ENCODE data around the gene ZIC1.
A peak's percentile ranks its signal among the peaks of the same experiment; 100 is the strongest.

The ZIC1 gene

DNA sequence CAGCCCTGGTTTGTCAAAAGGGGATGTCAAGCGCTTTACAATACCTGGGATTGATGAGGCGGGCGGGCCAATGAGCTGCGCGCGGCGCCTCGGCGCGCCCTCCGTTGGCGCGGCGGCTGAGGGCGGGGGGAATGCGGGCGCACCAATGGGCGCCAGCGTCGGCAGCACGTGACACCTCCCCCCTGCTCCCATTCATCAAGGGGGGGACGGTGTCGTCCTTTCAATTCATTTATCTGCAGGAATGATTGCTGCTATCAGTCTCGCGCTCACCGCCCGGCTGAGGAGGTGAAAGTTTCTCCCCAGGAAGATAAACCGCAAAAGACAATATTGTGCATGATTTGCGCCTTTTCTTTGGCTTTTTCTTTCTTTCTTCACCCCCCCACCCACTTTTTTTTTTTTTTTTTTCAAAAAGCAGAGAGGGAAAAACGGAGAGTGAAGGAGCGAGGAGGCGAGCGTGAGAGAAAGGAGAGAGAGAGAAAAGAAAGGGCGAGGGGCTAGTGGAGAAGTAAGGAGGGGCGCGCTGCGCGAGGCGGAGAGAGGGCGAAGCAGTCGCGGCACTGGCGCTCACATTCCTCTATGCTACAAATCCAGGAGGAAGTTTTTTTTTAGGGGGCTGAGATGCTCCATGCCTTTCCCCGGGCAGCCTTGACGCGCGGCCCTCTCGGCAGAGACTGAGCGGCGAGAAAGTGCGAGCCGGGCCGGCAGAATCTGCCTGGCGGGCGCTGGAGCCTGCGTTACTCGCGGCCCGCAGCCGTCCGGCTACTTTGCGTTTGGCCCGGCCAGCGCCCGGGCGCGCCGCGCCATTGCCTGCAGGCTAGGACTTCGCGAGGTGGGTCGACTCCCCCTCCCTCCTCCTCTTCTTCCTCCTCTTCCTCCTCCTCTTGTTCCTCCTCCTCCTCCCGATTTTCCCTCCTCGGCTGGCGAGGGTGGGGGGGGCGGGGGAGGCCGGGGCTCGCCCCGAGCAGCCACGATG lies at the start of gene ZIC1:
ZIC1 (plus strand) TSS at position 223 of the 973 bp plus-strand sequence; CDS start at position 971, 748 bp downstream.
- DNase-seq, result peak; percentile 75

- DNase-seq, result no peak
Measured at GRCh38 chr3:147360051-147360439, 49.1 kb upstream of the ZIC1 start.

- no peak for DNase-seq
Measured at GRCh38 chr3:147360646-147361453, 48.3 kb upstream of the ZIC1 start.

DNA sequence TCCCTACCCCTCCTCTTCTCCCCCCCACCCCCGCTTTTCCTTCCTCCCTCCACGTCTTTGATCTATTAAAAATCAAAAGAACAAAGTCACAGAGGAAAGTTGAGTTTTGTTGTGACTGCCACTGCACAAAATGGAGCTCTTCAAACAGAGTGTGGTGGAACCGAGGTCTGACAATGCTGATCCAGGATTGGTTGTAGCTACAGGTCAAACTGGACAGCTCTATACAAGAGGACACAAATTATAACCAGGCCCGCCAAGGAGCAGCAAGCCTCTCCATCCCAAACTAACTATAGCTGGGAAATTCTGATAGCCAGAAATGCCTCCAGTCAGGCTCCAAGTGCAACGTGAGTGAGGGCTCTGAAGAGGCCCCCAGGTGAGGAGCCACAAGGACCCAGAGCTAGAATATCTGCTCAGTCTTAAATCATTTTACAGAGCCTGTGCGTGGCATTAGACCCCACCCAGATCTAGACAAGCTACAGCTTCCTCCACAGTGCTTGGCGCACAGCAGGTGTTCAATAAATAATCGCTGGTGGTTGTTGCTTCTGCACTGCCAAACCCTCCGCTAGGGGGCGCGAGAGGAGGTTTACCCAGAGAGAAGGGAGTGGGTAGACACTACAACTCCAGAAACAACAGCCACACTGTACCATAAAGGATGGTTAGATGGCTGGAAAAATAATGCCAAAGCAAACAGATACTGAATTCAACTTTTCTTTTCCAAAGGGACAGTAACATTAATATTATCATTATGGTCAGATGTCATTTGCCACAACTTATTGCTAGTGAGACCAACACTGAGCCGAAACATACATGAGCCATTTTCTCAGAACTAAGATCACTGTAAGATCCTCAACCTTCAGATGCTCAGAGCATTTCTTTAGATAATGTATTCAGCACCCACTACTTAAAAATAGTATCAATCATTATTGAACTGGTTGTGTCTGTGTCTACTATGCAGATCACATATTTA lies 47.4 kb upstream of the ZIC1 start:
- DNase-seq, result no peak

DNA sequence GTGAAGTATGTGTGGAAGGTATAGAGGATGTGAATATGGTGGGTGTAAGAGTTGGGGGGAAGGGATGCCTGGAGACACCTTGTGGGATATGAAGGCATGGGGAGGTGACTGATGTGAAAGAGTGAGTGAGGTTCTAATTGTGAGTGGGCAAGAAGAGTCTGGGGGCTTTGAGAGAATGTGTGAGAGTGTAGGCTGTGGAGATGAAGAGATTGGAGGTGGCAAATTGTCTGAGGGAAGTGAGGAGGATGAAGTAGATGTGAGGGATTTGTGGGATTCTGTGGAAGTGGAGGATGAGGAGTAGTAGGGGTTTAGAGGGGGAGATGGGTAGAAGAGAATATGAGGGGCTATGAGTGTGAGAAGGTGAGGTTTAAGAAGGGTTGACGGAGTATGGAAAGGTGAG lies 44.4 kb upstream of the ZIC1 start:
- DNase-seq, result no peak

DNA sequence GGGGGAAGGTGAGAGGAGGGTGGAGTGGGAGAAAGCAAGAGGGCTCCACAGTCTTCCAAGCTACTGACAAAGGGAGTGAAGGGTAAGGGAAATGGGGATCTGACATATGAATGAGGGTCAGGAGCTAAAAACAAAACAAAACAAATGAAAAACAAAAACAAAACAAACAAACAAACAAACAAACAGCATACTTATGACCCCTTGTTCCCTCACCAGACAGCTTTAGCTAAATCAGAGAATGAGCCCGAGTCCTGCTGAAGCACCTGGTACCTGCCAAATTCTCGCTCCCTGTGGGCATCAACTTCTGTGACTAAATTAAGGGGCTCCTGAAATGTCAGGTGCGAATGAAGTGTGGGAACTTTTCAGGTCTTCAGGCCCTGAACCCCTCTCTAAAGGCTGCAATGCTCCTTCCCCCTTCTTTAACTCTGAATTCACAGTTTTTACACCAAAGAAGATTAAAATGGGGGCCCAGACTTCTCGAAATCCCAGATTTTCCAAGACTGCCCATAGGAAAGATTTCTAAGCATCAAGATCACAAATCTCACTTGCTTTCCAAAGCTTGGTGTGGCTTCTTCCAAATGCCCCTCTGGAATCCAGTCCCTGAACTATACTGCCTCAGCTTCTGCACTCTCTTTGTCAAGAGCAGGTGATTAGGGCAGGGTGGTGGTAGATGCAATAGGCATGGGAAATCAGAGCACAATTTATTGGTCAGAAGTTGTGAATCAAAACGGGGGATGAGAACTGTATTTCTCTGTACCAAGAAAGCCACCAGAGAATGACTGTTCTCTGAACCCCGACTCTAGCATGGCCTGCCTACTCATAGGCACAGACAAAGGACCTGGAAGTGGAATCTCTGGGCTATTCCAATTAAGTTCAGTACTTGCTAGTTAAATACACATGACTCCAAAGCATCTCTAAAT lies 43.7 kb upstream of the ZIC1 start:
- DNase-seq, result no peak

DNA sequence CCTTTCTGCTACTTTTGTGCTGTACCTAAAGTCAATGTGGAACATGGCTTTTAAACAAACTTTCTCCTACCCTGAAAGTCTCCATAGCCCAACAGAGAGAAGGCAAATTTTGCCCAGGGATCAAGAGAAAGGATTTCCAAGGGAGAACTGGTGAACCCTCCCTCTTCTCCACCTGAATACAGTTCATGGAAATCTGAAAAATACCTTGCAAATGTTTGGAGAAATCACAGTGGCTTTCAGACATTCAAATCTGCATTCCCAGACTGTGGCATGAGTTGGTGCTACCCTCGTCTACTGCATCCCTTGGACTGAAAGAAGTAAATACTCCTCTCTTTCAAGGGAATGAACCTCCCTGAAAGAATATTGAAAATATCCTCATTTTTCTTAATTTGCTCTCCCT lies 41.5 kb upstream of the ZIC1 start:
- DNase-seq, result no peak

DNA sequence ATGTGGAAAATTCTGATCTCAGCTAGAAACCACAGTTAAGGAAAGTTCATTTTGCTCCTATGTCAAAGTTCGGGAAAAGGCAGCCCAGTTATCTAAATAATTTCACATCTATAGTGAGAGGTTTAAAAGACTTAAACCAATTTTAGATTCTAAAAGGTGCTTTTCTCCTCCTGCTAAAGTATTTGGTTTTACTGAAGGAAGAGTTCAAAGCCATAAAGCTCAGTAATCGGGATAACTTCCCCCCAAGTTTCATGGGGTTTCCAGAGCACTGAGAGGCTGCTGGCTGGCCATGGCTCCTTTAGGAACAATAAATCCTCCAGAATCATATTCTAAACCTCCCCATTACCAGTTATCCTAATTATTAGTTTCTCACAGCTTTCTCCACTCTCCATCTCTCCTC lies 41.0 kb upstream of the ZIC1 start:
- DNase-seq, result no peak

- no peak for DNase-seq
Measured at GRCh38 chr3:147368561-147369221, 40.5 kb upstream of the ZIC1 start.

DNA sequence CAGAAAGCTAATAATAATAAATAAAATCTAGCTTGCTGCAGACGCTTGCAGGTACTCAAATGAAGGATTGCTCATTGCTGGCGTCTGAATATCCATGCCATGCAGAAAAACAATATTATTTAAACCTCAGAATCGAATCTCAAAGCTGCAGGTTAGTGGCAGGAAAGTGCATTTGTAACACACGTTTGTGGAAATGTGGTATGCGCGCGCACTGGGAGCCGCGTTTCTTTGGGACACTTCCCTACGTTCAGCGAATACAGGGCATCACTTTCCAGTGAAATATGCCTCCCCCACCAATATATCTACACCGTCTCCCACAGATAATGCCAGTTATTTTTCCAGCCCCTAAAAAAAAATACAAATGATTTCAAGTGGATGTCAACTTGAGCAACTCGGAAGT lies 39.9 kb upstream of the ZIC1 start:
- DNase-seq, result no peak

GRCh38 chr3:147369661-147370123 lies 39.5 kb upstream of the ZIC1 start:
- no peak for DNase-seq

DNA sequence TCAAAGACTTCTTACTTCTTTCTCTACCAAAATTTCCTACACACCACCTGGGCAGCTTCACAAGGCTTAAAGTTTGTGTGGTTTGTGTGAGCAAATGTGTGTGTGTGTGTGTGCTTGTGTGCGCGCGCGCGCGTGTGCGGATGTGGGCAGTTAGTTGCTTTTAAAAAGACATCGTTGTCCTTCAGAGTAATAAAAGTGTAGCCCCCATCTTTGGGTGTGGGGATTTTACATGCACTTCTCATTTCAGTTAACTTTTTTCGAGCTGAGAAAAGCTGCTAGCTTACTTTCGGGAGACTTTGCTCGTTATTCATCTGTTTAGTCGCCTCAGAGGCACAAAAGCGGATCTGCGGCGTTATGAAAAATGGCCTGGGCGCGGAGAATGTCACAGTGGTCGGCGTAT lies 38.8 kb upstream of the ZIC1 start:
- DNase-seq, result no peak

DNA sequence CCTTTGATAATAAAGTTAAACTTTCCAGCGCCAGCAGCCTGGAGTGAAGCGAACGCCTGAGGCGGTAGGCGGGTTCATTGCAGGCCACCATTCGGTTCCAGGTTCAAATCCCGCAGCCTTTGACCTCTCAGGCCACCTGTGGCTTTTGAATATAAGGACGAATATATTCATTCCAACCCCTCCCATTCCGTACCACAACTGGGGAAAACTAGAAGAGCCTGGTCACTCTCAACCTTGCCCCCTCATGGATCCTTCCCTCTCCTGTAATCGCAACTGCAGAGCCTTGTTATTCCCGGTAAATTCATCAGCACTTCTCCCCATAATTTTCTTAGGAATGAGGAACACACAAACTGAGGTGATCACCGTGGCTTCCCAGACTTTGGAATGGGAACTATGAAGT lies 38.0 kb upstream of the ZIC1 start:
- DNase-seq, result no peak

- no peak for DNase-seq
Measured at GRCh38 chr3:147371771-147372340, 37.3 kb upstream of the ZIC1 start.

- no peak for DNase-seq
Measured at GRCh38 chr3:147372525-147373027, 36.6 kb upstream of the ZIC1 start.

DNA sequence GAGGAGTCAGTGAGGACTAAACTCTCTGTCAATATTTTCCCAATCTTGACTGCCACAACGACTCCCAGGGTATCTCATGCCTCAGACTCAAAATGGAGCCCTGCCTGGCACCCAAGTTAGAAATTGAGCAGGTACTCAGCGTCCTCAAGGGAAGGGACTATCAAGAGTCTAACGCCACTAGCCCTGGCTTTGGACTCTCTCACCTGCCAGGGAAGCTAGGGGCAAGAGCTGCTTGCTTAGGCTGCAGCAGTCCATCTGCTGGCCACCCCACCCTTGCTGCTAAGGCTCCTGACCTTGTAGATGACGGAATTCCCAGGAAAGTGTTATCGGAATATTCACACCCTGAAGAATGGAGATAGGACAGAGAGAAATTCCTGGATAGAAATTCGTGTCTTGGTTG lies 35.9 kb upstream of the ZIC1 start:
- no peak for DNase-seq

DNA sequence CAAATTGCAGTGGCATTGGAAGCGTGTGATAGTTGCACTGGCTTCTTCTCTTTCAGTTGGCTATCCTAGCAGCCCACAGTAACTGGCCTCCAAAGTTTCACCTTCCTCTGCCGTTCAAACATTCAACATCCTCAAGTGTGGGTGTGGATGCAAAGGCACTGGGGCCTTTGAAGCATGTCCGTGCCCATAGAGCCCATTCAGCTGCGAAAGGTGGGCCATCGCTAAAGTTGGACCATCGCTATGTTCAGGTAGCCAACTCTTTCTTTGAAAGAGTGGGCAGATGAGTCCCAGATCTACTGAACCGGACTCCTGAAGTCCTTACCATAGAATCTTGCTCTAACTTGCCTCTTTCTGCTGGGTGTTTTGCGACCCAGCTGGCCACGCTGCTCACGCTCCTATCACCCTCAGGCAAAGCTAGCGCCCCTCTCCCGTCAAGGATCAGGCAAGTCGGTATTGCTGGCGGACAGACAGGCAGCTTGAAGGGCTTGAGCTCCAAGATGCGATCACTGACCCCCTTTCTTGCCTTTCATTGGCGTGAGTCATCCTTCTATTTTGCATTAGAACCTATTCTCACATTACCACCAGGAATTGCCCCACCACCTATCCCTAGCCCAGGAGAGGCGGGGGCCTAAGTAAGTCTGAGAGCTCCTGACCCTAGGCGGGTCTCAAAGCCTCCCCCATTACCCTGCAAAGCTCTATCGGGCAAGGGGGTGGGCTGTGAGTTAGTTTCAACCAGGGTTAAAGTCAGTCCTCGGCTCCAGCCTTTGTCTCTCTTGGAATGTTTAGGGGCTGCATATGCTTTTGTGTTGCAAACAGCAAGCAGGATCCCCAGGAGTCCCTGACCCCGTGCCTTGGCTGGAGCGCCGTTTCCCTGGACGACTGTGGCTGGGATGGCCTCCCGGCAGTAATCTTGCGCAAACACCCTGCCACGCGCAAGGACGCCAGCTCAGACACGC lies 31.5 kb upstream of the ZIC1 start:
- no peak for DNase-seq

DNA sequence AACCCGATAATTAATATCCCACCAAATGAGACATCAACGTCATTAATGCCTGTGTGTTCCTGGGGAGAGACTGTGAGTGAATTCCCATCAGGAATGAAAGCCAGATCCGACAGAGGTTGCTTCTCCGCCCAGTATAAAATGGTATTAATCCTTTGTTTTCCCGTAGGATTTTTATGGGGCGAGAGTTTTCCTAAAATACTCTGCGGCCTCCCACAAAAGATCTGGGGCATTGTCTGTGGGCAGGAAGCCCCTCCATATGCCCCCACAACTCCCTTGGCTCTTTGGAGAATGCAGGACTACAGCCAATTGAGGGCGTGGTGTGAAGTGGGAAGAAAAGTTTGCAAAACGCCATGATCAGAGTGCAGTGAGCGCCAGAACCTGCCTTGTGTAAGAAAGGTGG lies 29.5 kb upstream of the ZIC1 start:
- DNase-seq, result no peak

DNA sequence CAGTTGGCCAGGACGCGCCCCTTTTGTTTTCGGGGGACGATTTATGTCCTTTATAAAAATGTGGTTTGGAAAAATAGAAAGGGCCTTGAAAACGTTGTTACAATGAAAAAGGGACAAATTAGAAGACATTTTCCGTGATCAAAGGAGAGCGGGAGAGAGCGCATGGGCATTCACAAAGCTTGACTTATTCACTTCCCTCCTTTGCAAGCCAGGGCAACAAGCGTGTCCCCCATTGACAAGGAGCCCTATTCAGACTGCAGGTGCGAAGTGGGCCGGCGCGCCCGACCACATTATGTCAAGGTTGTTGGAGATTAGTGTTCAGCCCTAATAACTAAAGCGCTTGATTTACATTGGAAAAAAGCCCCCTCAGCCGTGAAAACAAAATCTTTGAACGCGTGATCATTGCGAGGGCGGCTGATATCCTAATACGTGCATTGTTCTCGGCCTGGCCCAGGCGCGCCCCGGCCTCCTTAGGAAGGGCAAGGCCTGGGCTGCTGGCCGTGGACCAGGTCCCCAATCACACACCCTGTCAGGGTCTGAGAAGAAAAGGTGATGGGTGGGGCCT lies 28.7 kb upstream of the ZIC1 start:
- DNase-seq, result no peak

Measured in right forelimb (tissue), 1 donor.